Measurements from ENCODE around the gene VWC2L. TPM values are rescaled to one million over a fixed set of nuclear protein-coding genes. Genes with fewer than 3 reads are reported as not detected.

Gene VWC2L
- total and polyA plus RNA-seq, 2 of the 8 experiments (the other 6 are each of a cell fraction or from before 2014, with no cell fraction given): not detected

GRCh38 chr2:214579035-214579434 lies 168.2 kb downstream of the VWC2L start:
- ChIA-PET POLR2A (ENCODE audit: partially characterized antibody) (interaction anchor here (0.6 kb wide), 1 partner anchor 1334 kb away, joined by 3 read pairs; no protein-coding TSS in a partner anchor), CTCF (ENCODE audit: partially characterized antibody) (interaction anchor here (0.6 to 2.4 kb wide), 3 partner anchors 8 to 1244 kb away, joined by 3 to 11 read pairs (median 6); no protein-coding TSS in a partner anchor)
- no peak overlapping the region for H2BK12ac ChIP-seq (ENCODE audit: low read depth, low read length)
- no peak overlapping the region for H3K56ac ChIP-seq (replicated peaks; ENCODE audit: insufficient read length, low read depth, low read length)
- H3K36me3 ChIP-seq (ENCODE audit: control insufficient read depth in 2 of 4, insufficient read depth in 4 of 4, low read length in 3 of 4): no peaks in the 10 kb centered on the region
- H2BK20ac ChIP-seq (ENCODE audit: low read length): no peak overlapping the region
- H4K5ac ChIP-seq (ENCODE audit: insufficient read length, low read depth, low read length): no peak overlapping the region
- H3K4ac ChIP-seq (replicated peaks; ENCODE audit: insufficient read length, low read depth, low read length): no peak overlapping the region
- H3K23ac ChIP-seq (ENCODE audit: insufficient read length): no peak overlapping the region
- H3K14ac ChIP-seq (ENCODE audit: insufficient read length): no peak overlapping the region
- no peak overlapping the region for H2AFZ ChIP-seq (ENCODE audit: low read length)
- H4K91ac ChIP-seq (replicated peaks; ENCODE audit: insufficient read length, low read length): no peak overlapping the region
- H4K8ac ChIP-seq (ENCODE audit: extremely low read depth, insufficient read depth, low read length): no peak overlapping the region
- H3K4me1 ChIP-seq (replicated peaks in 1 of 4; ENCODE audit: control insufficient read depth in 3 of 4, insufficient read depth in 4 of 4, low read length in 3 of 4): no peaks in the 10 kb centered on the region
- H2BK120ac ChIP-seq (replicated peaks; ENCODE audit: low read depth, low read length): no peak overlapping the region
- no peak overlapping the region for H3K9ac ChIP-seq (replicated peaks in 1 of 4; ENCODE audit: extremely low read depth in 1 of 4, low read depth in 3 of 4, low read length in 3 of 4)
- no peaks in the 10 kb centered on the region for H3K79me2 ChIP-seq (ENCODE audit: control insufficient read depth in 1 of 2, insufficient read depth in 2 of 2, low read length in 2 of 2)
- H3K79me1 ChIP-seq (ENCODE audit: low read depth, low read length): no peaks in the 10 kb centered on the region
- no peak overlapping the region for H3K4me3 ChIP-seq (ENCODE audit: extremely low read depth in 1 of 4, insufficient read depth in 2 of 4, low read depth in 3 of 4, low read length in 4 of 4)
- H3K27me3 ChIP-seq (replicated peaks in 1 of 4; ENCODE audit: control insufficient read depth in 3 of 4, extremely low read depth in 1 of 4, insufficient read depth in 3 of 4, low read length in 3 of 4): no peaks in the 10 kb centered on the region
- DNase-seq (ENCODE audit: low read depth in 1 of 2, low spot score in 2 of 2) (no peak), FAIRE-seq (no peak)
- H2AK5ac ChIP-seq (ENCODE audit: low read depth, low read length): no peak overlapping the region
- no peaks in the 10 kb centered on the region for H3K9me3 ChIP-seq (ENCODE audit: insufficient read depth in 2 of 2, low read depth in 1 of 2, low read length in 1 of 2)
- H3K4me2 ChIP-seq (ENCODE audit: insufficient read depth in 1 of 2, low read depth in 2 of 2, low read length in 2 of 2): no peak overlapping the region
- no peak overlapping the region for H2BK5ac ChIP-seq (ENCODE audit: low read depth, low read length)
- H3K18ac ChIP-seq (ENCODE audit: extremely low read depth, low read length): no peak overlapping the region
- H4K20me1 ChIP-seq (replicated peaks in 1 of 2; ENCODE audit: control insufficient read depth in 1 of 2, insufficient read depth in 2 of 2, low read length in 2 of 2): no peaks in the 10 kb centered on the region
- H2BK15ac ChIP-seq (ENCODE audit: low read length): no peak overlapping the region
- no peak overlapping the region for H3K27ac ChIP-seq (ENCODE audit: low read depth, low read length)
- no peak for TF ChIP-seq PHF8 (conservative IDR thresholded peaks at IDR 0.05; ENCODE audit: low read depth, low read length)
- WGBS, 2 experiments (ENCODE audit: extremely low coverage in 1 of 2, insufficient coverage in 1 of 2, insufficient read length in 1 of 2, insufficient replicate concordance in 2 of 2, low coverage in 1 of 2, low lambda C conversion rate in 2 of 2, missing lambda C conversion rate in 1 of 2): 91% methylated on average over 6 of the region's 6 CpGs; no CpG with 5 or more reads in 1 of the 2 experiments
- H3K23me2 ChIP-seq (ENCODE audit: low read depth, low read length): no peaks in the 10 kb centered on the region

Measured in H1 (cell line).